Measurements from ENCODE around the gene RFPL3. TPM values are rescaled to one million over a fixed set of nuclear protein-coding genes. Genes with fewer than 3 reads are reported as not detected.
"Not testable (repeated sequence)": the region's sequence is repeated elsewhere in the genome, so short reads cannot be mapped to it uniquely, and the experiment has no call there.

Gene RFPL3
- total RNA-seq: not detected

DNA sequence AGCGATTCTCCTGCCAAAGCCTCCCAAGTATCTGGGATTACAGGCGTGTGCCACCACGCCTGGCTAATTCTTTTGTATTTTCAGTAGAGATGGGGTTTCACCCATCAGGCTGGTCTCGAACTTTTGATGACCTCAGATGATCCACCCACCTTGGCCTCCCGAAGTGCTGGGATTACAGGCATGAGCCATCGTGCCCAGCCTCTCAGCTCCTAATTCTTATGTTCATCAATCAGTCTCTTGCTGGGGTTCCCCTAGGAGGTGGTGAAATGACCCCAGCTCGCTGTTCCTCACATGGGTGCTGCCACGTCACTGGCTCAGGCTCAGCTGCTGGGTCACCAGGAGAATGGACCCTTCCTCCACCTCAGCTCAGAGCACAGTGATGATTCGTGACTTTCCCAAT is at the start of gene RFPL3:
RFPL3 (plus strand) TSS at position 301 of the 400 bp plus-strand sequence. CDS start 205 bp downstream, outside the sequence.
- DNase-seq: not testable (repeated sequence)

DNA sequence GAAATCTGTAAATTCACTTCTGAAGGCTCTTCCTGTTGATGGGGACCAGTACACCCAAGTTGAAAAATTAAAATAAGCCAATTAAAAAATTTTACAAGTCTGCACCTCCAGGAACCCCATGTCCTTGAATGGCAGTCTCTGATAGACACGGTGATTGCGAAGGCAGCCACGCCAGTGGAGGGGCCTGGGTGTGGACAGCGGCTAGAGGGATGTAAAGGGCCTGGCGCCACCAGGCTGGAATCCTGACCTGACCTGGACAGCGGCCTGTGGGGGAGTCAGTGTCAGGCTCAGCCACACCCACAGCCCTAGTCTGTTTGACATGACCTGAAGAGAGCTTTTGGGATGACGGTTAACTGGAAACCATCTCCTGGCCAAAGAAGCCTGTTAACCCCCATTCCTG is 49.5 kb upstream of the RFPL3 start:
- no peak for DNase-seq

DNA sequence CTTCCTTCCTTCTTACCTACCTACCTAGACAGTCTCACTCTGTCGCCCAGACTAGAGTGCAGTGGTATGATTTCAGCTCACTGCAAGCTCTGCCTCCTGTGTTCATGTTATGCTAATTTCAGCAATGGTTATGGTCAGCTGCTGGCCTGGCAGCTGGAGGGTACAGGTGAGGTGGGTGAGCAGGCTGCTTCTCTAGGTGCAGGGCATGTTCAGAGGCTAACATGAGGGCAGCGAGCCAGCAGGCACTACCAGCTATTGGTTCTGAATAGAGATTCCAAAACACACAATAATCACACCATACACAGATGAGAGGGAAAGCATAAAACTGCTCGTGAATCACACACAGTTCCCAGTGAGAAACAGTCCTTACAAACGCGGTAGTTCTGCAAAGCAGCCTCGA is 48.7 kb upstream of the RFPL3 start:
- DNase-seq: no peak

DNA sequence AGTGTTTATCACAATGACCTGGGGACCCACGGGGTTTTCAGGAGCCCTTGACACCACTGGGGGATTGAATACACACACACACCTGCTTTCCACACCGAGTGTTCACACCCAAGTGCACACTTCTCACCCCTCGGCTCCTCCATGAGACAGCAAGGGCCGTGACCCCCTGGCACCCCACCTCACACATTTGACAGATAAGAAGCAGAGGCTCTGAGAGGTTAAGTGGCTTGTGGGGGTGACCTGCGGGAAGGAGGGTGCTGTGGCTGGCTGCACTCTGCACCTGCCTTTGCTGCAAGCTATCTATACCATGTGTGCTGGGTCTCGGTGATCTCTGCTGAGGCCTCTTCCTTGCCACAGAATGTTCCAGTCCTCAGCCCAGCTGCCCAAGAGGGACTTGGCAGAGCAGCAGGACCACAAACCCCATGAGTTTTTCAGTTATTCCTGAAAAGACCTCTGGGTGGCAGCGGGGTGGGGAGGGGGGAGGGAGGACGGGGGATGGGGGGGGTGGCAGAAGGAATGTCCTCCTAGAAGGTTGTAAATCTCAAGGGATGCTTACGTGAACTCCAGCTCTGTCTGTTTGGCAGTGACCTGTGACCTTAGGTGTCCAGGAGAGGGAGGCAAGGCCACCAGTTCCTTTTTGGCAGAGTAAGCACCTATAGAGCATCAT is 47.9 kb upstream of the RFPL3 start:
- DNase-seq: no peak

DNA sequence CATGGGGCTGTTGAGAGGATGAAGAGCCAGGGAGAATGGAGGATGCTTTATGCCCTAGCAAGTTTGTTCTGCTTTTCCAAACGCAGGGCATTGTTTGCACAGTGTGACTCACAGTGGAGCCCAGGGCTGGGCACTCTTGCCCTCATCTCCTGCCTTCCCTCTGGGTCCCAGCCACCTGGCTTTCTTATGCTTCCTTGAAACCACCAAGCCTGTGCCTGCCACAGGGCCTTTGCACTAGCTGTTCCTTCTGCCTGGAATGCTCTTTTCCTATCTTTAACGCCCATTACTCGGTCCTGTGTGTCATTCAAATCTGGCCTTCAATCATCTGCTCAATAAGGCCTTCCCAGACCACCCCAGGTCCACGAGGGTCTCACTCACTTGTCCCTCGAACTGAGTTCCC is 46.9 kb upstream of the RFPL3 start:
- no peak for DNase-seq

DNA sequence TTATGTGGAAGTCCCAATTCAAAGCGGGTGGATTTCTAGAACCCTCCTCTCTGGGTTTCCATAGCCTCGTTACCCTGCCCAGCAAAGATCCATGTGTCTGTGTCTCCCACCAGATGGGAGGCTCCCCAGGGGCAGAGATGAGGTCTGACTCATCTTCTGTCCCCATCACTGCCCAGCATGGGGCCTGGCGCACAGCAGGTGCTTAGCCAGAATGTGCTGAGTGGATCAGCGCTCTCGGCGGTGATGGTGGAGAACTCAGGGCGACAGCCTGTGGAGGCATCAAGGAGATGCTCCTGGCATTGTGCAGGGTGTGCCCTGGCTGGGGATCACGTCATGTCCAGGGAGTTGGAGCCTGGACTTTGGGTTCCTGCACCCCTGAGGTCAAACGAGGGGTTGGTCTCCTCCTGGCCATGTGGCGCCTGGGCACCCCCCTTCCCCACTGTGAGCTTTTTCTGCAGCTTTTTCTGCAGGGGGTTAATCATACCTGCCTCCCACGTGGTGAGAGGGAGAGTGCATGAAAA is 46.1 kb upstream of the RFPL3 start:
- DNase-seq: no peak

DNA sequence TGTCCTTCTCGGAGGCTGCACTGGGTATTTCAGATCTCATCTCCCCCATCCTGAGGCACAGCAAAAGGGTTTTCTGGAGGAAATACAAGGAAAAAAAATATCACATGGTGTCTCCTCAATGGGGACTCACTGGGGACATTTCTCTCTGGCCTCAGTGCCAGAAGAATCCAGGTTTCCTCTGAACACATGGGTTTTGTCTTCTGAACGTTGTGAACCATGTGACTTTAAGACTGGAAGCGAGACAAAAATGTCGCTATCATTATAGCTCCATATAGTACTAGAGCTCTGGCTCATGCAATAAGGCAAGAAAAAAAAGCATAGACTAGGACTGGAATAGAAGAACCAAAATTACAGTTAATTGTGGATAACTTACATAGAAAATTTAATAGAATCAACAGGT is 44.9 kb upstream of the RFPL3 start:
- DNase-seq: no peak

DNA sequence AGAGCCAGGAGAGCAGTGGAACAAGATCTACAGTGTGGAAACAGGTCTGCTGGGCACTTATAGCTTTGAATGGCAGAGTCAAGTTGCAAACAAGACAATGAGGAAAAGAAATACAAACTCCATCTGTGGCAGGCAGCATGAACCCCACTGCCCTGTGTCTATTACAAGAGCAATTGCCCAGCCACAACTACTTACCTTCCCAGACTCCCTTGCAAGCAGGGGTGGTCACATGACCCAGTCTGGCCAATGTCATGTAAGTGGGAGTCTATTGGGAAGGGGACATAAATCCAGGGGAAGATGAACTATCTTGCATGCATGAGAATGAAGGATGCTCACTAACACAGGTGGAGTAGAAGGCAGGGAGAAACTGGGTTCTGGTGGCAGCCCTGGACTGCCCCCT is 44.1 kb upstream of the RFPL3 start:
- no peak for DNase-seq

DNA sequence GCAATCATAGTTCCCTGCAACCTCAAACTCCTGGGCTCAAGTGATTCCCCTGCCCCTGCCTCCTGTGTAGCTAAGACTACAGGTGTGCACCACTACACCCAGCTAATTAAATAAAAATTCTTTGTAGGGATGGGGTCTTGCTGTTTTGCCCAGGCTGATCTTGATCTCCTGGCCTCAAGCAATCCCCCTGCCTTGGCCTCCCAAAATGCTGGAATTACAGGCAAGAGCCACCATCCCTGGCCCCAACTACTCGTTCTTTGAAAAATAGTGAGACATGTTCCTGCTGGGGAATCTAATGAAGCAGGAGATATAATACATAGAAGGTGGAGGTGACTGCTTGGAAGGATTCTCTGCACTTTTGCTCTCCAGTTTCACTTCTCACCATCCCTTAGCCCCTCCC is 40.1 kb upstream of the RFPL3 start:
- DNase-seq: no peak

DNA sequence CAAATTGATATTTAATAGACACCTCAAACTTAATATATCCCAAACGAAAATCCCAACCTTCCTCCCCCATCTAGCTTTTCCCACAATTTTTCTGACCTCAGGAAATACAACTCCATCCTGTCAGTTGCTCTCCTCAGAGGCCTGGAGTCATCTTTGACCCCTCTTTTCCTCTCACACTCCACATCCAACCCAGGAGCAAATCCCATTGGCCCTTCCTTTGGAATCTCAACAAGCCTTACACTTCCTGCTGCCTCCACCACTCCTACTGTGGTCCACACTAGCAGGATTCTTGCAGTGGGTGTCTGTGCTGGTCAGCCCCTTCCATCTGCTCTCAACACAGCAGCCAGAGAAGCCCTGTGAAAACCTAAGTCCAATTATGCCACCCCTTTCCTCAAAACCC is 39.3 kb upstream of the RFPL3 start:
- no peak for DNase-seq

DNA sequence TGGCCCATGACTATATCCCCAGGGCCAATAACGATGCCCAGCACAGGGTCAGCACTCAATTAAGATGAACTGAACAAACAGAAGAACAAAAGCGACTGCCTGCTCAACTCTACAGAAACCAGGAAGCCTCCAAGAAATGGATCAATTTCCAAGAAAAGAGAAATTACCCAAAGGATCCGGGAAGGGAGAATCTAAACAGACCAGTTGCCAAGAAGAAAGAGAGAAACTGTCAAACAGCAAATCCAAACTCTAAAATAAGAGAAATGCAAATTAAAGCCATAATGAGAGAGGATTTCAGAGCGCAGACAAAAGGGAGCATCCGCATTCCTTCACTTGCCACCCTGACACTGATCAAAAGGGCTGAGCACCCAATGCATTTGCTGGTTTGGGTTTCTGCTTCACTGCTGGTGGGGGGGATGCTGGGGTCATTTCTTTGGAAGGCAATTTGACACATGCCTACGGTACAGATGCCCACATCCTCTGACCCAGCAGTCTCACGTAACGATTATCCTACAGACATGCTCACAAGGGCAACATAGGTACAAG is 37.7 kb upstream of the RFPL3 start:
- DNase-seq: no peak

DNA sequence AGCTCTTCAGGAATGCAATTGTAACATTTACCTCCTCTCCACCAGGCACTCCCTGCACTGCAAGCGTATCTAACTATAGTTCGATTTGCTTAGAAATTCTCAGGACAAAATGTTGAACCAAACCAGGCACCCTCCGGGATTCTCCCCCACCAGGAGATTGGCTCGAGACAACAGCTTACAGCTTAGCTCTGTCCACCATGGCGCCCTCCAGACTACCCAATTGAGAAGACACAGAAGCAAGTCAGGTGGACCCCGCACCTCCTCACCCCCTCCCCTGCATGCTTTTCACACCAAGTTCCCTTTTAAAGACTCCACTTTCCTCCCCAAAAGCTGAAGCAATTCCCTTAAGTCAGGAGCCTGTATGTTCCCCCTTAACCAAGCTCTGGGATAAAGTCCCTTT is 34.7 kb upstream of the RFPL3 start:
- DNase-seq: no peak

DNA sequence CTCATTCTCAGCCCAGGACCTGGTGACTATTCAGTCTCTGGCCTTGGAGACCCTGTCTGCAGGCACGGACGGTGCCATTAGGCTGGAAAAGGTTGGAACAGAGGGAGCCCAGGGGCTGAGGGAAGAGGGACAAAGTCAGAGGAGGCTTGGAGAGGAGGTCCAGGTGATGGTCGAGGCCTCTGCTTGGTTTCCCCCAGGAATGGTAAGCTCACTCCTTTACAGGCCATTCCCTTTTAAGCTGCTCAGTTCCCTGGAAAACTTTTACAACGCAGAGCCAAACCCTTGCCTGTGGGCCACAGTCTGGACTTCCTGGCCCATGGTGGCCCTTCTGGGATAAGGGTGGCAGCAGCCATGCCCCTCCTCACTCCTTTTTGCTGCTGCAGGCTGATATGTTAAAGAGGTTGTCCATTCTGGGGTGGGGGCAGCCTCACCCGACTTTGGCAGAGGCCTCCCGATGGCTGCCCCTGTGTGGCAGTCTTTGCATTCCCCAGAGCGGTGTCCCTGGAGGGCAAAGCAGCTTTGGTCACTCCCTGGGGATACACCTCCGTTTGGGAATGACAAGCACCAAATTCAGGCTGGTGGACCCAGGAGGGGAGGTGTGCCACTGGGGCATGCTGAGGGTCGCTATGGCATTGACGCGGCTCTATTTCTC is 34.0 kb upstream of the RFPL3 start:
- DNase-seq: no peak

DNA sequence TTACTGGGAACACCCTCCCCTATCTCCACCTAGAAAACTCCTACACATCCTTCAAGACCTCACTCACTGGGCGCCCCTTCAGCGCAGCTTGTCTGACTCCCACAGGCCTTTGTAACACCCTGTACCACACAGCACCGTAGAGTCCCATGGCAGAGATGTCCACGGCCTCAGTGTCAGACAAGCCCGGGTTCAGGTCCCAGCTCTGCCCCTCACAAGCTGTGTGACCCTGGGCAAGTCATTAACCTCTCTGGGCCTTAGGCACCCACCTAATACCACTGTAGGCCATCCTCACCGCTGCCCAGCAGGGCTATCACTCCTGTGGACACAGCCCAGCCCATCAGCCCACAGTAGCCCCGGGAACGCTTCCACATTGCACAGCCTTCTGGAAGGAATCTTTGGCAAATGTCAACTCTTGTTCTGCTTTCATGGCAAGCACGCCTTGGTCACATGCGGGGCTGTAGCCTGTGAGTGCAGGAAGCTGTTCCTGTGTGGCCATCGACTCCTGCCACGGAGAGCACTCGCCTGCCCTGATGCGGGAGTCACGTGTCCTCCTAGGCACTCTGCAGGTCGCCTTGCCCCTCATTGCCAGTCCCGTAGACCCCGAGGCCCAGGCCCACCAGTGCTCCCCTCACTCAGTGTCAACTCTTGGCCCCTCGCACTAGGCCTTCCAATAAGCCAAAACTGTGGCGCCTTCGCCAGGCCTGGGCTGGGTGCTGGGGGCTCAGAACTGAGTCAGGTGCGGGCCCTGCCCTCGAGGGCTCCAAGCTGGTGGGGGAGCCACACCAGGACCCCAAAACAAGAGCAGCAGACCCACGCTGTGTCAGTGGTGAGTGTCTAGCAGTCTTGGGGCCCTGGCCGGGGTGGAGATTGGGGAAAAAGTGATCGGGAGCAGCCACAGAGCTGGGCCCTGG is 32.9 kb upstream of the RFPL3 start:
- DNase-seq: no peak

DNA sequence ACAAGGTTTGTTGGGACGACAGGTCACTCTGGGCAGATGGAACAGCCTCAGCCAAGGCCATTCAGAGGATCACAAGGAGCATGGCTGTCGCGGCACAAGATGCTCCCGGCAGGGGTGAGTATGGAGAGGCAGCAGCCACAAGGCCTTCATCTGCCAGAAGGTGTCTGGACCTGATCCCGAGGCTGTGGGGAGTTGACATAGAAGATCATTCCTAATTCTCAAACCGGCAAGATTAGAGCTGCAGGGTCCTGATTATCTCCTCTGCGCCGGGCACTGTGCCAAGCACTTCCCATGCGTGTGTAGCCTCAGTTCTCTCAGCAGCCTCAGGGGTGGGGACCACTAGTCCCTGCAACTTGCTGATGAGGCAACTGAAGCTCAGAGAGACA is 32.3 kb upstream of the RFPL3 start:
- DNase-seq: no peak

DNA sequence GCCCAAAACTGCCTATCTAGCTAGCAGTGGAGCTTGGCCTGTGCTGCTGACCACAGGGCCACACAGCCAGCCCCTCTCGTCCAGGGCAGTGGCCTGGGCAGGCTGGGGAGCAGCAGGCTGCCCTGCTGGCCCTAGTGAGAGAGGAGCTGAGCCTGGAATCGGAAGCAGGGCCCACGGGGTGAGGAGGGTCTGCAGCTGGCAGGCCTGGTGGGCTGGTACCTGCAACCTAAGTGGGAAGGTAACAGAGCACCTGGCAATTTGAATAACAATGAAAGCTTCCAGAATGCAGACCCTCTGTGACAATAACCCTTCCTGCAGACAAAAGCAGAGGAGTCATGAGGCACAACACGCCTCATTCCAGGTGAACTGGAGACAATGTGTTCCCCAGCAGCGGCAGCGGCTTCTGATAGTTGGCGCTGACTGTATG is 31.8 kb upstream of the RFPL3 start:
- no peak for DNase-seq

DNA sequence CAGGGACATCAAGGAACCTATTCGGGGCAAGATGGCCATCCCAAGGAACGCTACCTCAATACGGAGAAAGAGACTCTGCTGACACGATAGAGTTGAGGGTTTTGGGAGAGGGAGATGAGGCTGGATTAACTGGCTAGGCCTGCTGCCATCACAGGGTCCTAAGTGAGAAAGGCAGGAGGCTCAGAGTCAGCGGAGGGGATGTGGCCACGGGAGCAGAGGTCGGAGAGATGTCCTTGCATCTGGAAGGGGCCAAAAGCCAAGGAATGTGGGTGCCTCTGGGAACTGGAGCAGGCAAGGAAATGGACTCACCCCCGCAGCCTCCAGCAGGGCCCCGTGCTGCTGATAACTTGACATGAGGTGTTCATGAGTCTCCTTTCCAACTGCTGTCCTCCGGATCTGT is 31.0 kb upstream of the RFPL3 start:
- no peak for DNase-seq

DNA sequence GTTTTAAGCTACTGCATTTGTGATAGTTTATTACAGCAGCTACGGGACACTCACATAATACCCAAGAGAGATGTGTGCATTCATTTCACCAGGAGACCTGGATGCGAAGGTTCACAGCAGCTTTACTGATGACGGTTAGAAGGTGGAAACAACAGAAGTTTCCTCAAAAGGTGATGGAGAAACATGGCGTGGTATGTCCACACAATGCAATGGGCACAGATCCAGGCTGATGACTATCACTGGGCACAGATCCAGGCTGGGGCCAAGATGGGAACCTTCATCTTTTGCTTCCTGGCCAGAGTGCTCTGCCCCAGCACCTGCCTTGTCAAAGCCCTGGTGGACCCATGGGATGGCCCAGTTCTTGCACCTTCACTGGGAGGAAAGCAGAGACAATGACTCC is 30.6 kb upstream of the RFPL3 start:
- DNase-seq: no peak

DNA sequence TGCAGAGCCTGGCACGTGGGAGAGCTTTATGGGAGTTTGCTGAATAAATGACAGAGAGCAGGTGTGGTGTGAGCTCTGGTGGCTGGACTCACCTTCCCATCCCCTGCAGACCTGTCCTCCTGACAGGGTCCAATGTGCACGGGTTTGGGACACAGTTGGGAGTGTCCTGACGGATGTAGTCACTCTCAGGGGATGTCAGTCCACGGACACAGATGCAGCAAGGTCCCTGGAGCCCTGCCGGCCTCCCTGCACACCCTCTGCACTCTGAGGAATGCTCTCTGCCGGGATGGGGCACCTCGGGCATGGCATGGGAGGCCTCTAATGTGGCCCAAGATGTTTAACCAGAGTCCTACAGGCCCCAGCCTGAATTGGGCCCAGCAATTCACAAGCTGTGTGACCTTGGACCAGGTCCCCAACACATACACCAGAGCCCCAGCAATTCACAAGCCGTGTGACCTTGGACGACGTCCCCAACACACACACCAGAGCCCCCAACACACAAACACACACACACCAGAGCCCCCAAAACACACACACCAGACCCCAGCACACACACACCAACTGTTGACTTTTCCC is 30.0 kb upstream of the RFPL3 start:
- no peak for DNase-seq

DNA sequence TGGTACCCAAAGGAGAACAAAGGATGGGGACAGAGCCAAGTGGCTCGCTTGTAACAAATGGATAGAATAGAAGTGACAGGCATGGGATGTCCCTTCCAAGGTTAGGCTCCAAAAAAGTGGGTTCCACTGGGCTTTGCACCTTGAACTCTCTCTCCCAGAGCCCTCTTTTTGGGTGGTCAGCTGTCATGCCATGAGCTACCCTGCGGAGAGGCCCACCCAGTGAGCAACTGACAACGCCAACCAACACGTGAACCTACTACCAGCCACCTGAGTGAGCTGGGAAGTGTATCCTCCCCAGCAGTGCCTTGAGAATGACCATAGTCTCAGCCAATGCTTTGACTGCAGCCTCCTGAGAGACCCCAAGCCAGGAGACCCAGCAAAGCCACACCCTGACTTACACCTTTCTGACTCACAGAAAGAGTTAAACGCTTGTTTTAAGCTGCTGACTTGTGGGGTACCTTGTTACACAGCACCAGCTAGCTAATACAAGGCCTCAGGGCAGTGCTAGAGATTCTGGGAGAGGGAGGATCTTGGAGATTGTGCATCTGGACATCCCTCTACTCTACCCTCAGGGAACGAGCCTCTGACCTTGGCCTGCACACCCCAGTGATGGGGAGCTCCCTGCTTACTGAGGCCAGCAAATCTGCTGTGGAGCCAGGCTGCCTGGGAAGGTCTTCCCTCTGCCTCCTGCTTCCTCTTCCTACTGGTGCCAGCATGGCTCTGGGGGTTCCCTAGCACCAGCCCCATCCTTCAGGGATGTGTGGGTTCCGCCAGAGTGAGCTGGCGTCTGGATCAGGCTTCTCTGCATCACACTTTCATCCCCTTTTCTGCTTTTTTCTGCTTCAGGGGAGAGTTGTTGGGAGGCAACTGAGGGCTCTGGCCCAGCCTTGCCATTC is 29.1 kb upstream of the RFPL3 start:
- DNase-seq: no peak

DNA sequence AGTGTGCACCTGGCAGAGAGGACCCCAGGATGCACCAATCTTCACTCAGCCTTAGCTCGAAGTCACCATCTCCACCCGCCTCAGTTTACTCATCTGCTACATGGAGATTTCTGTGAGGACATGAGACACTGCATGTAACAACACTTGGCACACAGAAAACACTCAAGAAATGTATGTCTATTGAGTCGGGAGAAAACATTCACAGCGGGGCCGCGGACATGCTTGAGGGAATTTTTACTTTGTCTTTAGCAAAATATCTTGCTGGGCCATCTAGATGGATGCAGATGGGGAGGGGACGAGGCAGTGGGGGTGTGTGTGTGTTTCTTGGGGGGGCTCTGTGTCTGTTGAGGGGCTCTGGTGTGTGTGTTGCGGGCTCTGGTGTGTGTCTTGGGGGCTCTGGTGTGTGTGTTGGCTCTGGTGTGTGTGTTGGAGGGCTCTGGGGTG is 28.4 kb upstream of the RFPL3 start:
- DNase-seq: no peak

All from occipital lobe (tissue), 2 donors.